SU-DHL-6 (cell line): Measurements from ENCODE around the gene ARHGAP30.

Experiments
- EZH2phosphoT487 ChIP-seq: fragments of 200-600 bp; sonication (generic), shearing (Covaris generic); conservative IDR thresholded peaks from 2 replicates; pipeline ENCODE4 v1.6.1; 2018; ENCODE audit warnings: mild to moderate bottlenecking, antibody characterized with exemption, low read length, moderate library complexity, mixed read lengths
- TF ChIP-seq, protein P1 (sequence below): fragments of 200-600 bp; sonication (generic); IDR thresholded peaks from one replicate; pipeline ENCODE4 v1.5.1; 2017; ENCODE audit warnings: antibody characterized with exemption, mild to moderate bottlenecking, low read length, moderate library complexity; ENCODE audit not compliant: insufficient read depth, poor library complexity, severe bottlenecking

DNA sequence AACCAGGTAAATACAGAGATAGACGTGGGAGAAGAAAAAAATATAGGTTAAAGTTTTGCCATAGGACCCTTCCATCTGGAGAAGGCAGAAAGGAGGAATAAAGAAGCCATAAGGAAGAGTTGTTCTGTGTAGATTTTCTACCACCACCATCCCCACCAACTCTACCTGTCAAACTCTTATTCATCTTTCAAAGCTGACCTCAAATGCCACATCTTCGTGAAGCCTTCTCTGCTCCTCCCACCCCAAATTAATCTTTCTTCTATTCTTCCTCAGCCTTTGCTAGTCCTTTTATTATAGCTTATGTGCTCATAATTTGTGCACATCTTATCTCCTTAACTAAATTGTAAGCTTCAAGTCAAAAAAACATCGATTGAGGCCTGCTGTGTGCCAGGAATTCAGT is 20.9 kb upstream of the ARHGAP30 start:
- TF ChIP-seq, protein P1, sequence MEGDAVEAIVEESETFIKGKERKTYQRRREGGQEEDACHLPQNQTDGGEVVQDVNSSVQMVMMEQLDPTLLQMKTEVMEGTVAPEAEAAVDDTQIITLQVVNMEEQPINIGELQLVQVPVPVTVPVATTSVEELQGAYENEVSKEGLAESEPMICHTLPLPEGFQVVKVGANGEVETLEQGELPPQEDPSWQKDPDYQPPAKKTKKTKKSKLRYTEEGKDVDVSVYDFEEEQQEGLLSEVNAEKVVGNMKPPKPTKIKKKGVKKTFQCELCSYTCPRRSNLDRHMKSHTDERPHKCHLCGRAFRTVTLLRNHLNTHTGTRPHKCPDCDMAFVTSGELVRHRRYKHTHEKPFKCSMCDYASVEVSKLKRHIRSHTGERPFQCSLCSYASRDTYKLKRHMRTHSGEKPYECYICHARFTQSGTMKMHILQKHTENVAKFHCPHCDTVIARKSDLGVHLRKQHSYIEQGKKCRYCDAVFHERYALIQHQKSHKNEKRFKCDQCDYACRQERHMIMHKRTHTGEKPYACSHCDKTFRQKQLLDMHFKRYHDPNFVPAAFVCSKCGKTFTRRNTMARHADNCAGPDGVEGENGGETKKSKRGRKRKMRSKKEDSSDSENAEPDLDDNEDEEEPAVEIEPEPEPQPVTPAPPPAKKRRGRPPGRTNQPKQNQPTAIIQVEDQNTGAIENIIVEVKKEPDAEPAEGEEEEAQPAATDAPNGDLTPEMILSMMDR: no peak
- TF ChIP-seq EZH2phosphoT487: no peak
